ENCODE results near the gene SLC37A3. TPM values are rescaled to one million over a fixed set of nuclear protein-coding genes. Genes with fewer than 3 reads are reported as not detected.

Gene SLC37A3
- total and polyA plus RNA-seq, 8 donors, result 6.3 to 141 (median 55.2) TPM

DNA sequence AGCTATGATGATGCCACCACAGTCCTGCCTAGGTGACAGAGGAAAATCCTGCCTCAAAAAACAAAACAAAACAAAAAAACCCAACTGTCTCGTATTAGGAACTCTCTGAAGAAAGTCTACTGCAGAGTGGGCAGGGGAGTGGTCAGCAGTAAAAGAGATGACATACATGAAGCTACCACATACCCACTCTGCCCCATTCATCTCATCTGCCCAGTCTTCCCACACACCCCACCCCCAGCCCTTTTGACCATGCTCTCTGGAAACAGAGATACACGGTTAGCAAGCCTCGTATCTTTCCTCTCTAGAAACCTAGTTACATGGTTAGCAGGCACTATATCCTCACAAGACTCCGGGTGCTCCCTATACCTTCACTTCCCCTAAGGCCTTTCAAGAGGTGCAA lies 8.3 kb downstream of the SLC37A3 start:
- 76 to 89% (median 83%) methylated on average over 4 of the region's 4 CpGs for WGBS, 5 donors
- Histone ChIP-seq H3K9me3 (no peaks in the 10 kb centered on the region), H3K36me3 (peaks cover 0 to 4% (median 0%) of the 10 kb centered on the region in 4 donors), H3K4me3 (no peak overlapping the region), H3K4me1 (peaks cover 0 to 31% (median 6%) of the 10 kb centered on the region in 4 donors), H3K27ac (no peak overlapping the region), H3K27me3 (no peaks in the 10 kb centered on the region)
- no peak for DNase-seq
- intact Hi-C loops (cut with DNase I; ENCODE audit: low total_unique reads), result no loop called here
- TF ChIP-seq POLR2AphosphoS5 (IDR thresholded peaks at IDR 0.05), result no peak
- TF ChIP-seq POLR2A (IDR thresholded peaks at IDR 0.05), result no peak

DNA sequence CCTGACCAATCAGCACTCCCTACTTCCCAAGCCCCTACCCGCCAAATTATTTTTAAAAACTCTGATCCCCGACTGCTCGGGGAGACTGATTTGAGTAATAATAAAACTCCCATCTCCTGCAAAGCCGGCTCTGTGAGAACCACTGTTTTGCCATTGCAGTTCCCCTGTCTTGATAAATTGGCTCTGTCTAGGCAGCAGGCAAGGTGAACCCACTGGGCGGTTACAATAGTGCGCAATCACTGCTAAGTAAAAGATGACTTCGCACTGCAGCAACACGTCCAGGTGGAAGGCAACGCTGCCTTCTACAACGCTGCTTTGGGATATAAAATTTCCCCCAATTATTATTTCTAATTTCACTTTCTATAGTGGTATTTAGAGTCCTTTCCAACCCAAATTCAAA lies 8.9 kb downstream of the SLC37A3 start:
- H3K4me1 ChIP-seq, result peaks cover 0 to 36% (median 4%) of the 10 kb centered on the region in 4 donors
- 84 to 93% (median 90%) methylated on average over 10 of the region's 10 CpGs for WGBS, 5 donors
- no peaks in the 10 kb centered on the region for H3K27me3 ChIP-seq
- no peaks in the 10 kb centered on the region for H3K9me3 ChIP-seq
- H3K4me3 ChIP-seq, result no peak overlapping the region
- intact Hi-C loops (cut with DNase I; ENCODE audit: low total_unique reads), result no loop called here
- TF ChIP-seq, protein P1, sequence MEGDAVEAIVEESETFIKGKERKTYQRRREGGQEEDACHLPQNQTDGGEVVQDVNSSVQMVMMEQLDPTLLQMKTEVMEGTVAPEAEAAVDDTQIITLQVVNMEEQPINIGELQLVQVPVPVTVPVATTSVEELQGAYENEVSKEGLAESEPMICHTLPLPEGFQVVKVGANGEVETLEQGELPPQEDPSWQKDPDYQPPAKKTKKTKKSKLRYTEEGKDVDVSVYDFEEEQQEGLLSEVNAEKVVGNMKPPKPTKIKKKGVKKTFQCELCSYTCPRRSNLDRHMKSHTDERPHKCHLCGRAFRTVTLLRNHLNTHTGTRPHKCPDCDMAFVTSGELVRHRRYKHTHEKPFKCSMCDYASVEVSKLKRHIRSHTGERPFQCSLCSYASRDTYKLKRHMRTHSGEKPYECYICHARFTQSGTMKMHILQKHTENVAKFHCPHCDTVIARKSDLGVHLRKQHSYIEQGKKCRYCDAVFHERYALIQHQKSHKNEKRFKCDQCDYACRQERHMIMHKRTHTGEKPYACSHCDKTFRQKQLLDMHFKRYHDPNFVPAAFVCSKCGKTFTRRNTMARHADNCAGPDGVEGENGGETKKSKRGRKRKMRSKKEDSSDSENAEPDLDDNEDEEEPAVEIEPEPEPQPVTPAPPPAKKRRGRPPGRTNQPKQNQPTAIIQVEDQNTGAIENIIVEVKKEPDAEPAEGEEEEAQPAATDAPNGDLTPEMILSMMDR (IDR thresholded peaks at IDR 0.05), result no peak
- TF ChIP-seq EP300 (IDR thresholded peaks at IDR 0.05), result no peak
- no peak for TF ChIP-seq POLR2A (IDR thresholded peaks at IDR 0.05)
- no peak for TF ChIP-seq POLR2AphosphoS5 (IDR thresholded peaks at IDR 0.05)
- peaks cover 0 to 4% (median 0%) of the 10 kb centered on the region in 4 donors for H3K36me3 ChIP-seq
- no peak overlapping the region for H3K27ac ChIP-seq
- DNase-seq, result no peak

GRCh38 chr7:140384894-140385545 lies 13.3 kb downstream of the SLC37A3 start:
- intact Hi-C loops (cut with DNase I; ENCODE audit: low total_unique reads), result no loop called here

DNA sequence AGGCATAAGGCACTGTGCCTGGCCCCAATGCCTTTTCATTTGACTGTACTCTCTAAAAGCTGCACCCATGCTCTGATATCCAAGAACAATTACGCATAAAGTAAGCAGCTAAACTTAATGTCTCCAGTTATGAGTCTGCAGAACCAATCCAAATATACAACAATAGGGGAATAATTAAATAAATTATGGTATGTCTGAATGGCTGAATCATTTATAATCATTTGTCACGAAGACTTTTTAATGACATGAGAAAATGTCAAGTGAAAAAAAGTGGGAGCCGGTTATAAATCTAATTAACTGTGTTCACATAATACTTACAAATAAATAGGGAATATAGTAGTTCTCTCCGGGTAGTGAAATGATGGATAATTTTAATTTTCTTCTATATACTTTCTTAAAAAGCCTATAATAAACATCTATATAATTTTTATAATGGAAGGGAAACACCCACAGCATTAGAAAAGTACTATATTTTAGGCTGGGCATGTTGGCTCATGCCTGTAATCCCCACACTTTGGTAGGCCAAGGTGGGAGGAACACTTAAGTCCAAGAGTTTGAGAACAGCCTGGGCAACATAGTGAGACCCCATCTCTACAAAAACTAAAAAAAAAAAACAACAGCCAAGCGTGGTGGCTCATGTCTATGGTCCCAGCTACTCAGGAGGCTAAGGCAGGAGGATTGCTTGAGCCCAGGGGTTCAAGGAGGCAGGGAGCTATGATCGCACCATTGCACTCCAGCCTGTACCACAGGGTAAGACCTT lies 14.2 kb downstream of the SLC37A3 start:
- H3K27ac ChIP-seq, result no peak overlapping the region
- no peaks in the 10 kb centered on the region for H3K27me3 ChIP-seq
- TF ChIP-seq, protein P1 (IDR thresholded peaks at IDR 0.05), result no peak
- TF ChIP-seq EP300 (IDR thresholded peaks at IDR 0.05) (no peak), POLR2AphosphoS5 (IDR thresholded peaks at IDR 0.05) (no peak), POLR2A (IDR thresholded peaks at IDR 0.05) (no peak)
- WGBS, 5 donors, result 93 to 97% (median 96%) methylated on average over 6 of the region's 6 CpGs
- peaks cover 0 to 12% (median 0%) of the 10 kb centered on the region in 4 donors for H3K4me1 ChIP-seq
- H3K4me3 ChIP-seq, result no peak overlapping the region
- H3K36me3 ChIP-seq, result peaks cover 22 to 37% (median 33%) of the 10 kb centered on the region in 4 donors
- DNase-seq, result no peak
- intact Hi-C loops (cut with DNase I; ENCODE audit: low total_unique reads), result no loop called here
- no peaks in the 10 kb centered on the region for H3K9me3 ChIP-seq

More at GRCh38 chr7:140384894-140385545, 13.3 kb downstream of the SLC37A3 start:
- no peaks in the 10 kb centered on the region for H3K9me3 ChIP-seq
- H3K27me3 ChIP-seq, result no peaks in the 10 kb centered on the region
- peaks cover 15 to 28% (median 24%) of the 10 kb centered on the region in 4 donors for H3K36me3 ChIP-seq
- H3K4me3 ChIP-seq, result no peak overlapping the region
- H3K4me1 ChIP-seq, result peaks cover 0 to 12% (median 0%) of the 10 kb centered on the region in 4 donors
- H3K27ac ChIP-seq, result no peak overlapping the region
- TF ChIP-seq EP300 (IDR thresholded peaks at IDR 0.05) (no peak), POLR2A (IDR thresholded peaks at IDR 0.05) (no peak), POLR2AphosphoS5 (IDR thresholded peaks at IDR 0.05) (no peak)
- TF ChIP-seq, protein P1 (IDR thresholded peaks at IDR 0.05), result no peak
- no peak for DNase-seq
- 41 to 73% (median 61%) methylated on average over 1 of the region's 1 CpG for WGBS, 5 donors
